Sigmoid colon (tissue), 7 donors: ENCODE measurements around the gene UBE2M. TPM values are rescaled to one million over a fixed set of nuclear protein-coding genes. Genes with fewer than 3 reads are reported as not detected.

Experiments used
- DNase-seq: peaks from one replicate; pipeline ENCODE4 v3.0.0-alpha.2; 2019
- H3K27ac ChIP-seq, 4 donors: fragments of 200-600 bp; sonication (generic); one replicate each; pipeline ENCODE4 v1.5.1; 2016 to 2019; ENCODE audit warnings: mild to moderate bottlenecking in 1 of 4
- H3K27me3 ChIP-seq, 3 donors: fragments of 200-600 bp; sonication (generic); one replicate each; pipeline ENCODE4 v1.5.1; 2019; ENCODE audit warnings: mild to moderate bottlenecking in 1 of 3
- H3K36me3 ChIP-seq, 4 donors: fragments of 200-600 bp; sonication (generic); one replicate each; pipeline ENCODE4 v1.5.1; 2016 to 2019
- H3K4me1 ChIP-seq, 4 donors: fragments of 200-600 bp; sonication (generic); one replicate each; pipeline ENCODE4 v1.5.1; 2017 to 2019
- H3K4me3 ChIP-seq, 4 donors: fragments of 200-600 bp; sonication (generic); one replicate each; pipeline ENCODE4 v1.5.1; 2017 to 2019; ENCODE audit warnings: mild to moderate bottlenecking in 2 of 4, moderate library complexity in 1 of 4
- H3K9me3 ChIP-seq, 4 donors: fragments of 200-600 bp in 3 of 4; sonication (generic) in 3 of 4; one replicate each; pipeline versions ENCODE4 v1.5.1 to v1.6.1; 2013 to 2019
- EP300 ChIP-seq, 4 donors: sonication (generic); formaldehyde crosslinking; IDR thresholded peaks; one replicate each; pipeline ENCODE4 v1.6.1; 2017; ENCODE audit warnings: antibody characterized with exemption in 4 of 4
- POLR2A ChIP-seq, 2 donors: fragments of 450-650 bp; IDR thresholded peaks; one replicate each; pipeline ENCODE4 v1.6.1; 2016; ENCODE audit warnings: antibody characterized with exemption in 2 of 2, mild to moderate bottlenecking in 2 of 2, moderate library complexity in 2 of 2
- POLR2AphosphoS5 ChIP-seq, 4 donors: sonication (generic); formaldehyde crosslinking; IDR thresholded peaks; one replicate each; pipeline ENCODE4 v1.6.1; 2017; ENCODE audit warnings: antibody characterized with exemption in 4 of 4
- WGBS, 2 donors: extraction: QIAGEN DNeasy Blood & Tissue Kit; methylation state at CpG; one replicate each; pipeline ENCODE4 v1.1.7; 2013; 5-methylcytosine and 5-hydroxymethylcytosine counted together
- intact Hi-C: fragments of 100-400 bp; cut with DNase I; formaldehyde crosslinking; loops from one replicate; pipeline ENCODE4 v1.15.1; 2023
- polyA plus RNA-seq, 3 donors: library from polyadenylated mRNA; stranded (reverse); fragments of 200-250 nt; gene quantifications; one replicate each; pipeline ENCODE4 v1.2.3, GENCODE V29; 2013
- total RNA-seq, 4 donors: library from RNA; depleted of rRNA; stranded (reverse); fragments of >200 nt; gene quantifications; one replicate each; pipeline ENCODE4 v1.1.0, GENCODE V29; 2016
- TF ChIP-seq, protein P1 (sequence below), 4 experiments: fragments of 450-650 bp in 3 of 4; fragments of 200-600 bp in 1 of 4; IDR thresholded peaks; one replicate each; pipeline ENCODE4 v1.5.1; 2016 to 2019; ENCODE audit warnings: antibody characterized with exemption in 4 of 4, mild to moderate bottlenecking in 3 of 4, moderate library complexity in 2 of 4
- donor health status: healthy with polysubstance abuse.
- donor health status: Bipolar disorder and iron deficiency.
- donor health status: healthy.

UBE2M gene
- total and polyA plus RNA-seq, 7 donors = 22.4 to 58.5 (median 37.5) TPM

DNA sequence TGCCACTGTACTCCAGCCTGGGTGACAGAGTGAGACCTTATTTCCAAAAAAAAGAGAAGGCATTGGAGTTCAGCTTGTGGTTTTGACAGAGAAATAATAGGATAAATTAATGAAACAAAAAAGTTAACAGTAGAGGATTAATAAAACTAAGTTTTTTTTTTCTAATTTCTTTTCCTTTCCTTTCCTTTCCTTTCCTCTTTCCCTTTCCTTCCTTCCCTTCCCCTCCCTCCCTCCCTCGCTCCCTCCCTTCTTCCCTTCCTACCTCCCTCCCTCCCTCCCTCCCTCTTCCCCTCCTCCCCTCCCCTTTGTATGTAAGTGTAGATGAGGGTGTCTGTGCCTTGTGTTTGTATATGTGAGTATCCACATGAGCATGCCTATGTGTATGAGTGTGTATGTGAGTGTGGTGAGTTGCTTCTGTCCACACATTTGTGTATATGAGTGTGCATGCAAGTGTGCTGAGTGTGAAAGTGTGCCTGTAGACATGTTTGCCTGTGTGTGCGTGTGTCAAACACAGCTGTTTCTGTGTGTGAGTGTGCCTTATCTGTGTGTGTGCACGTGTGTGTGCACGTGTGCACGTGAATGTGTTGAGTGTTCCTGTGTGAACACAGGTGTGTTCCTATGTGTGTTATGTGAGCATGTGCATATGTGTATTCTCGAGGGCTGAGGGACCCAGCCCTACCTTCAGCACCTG is 27.2 kb upstream of the UBE2M start:
- H3K27me3 ChIP-seq = no peaks in the 10 kb centered on the region
- peaks cover 0 to 27% (median 12%) of the 10 kb centered on the region in 4 donors for H3K36me3 ChIP-seq
- H3K9me3 ChIP-seq = no peaks in the 10 kb centered on the region
- WGBS, 2 donors = 76 to 84% methylated on average over 6 of the region's 6 CpGs
- no peak for DNase-seq
- no peak overlapping the region for H3K4me3 ChIP-seq
- H3K27ac ChIP-seq = no peak overlapping the region
- TF ChIP-seq, protein P1, sequence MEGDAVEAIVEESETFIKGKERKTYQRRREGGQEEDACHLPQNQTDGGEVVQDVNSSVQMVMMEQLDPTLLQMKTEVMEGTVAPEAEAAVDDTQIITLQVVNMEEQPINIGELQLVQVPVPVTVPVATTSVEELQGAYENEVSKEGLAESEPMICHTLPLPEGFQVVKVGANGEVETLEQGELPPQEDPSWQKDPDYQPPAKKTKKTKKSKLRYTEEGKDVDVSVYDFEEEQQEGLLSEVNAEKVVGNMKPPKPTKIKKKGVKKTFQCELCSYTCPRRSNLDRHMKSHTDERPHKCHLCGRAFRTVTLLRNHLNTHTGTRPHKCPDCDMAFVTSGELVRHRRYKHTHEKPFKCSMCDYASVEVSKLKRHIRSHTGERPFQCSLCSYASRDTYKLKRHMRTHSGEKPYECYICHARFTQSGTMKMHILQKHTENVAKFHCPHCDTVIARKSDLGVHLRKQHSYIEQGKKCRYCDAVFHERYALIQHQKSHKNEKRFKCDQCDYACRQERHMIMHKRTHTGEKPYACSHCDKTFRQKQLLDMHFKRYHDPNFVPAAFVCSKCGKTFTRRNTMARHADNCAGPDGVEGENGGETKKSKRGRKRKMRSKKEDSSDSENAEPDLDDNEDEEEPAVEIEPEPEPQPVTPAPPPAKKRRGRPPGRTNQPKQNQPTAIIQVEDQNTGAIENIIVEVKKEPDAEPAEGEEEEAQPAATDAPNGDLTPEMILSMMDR (IDR thresholded peaks at IDR 0.05) = no peak
- TF ChIP-seq POLR2A (IDR thresholded peaks at IDR 0.05) = no peak
- no peak for TF ChIP-seq POLR2AphosphoS5 (IDR thresholded peaks at IDR 0.05)
- TF ChIP-seq EP300 (IDR thresholded peaks at IDR 0.05) = no peak
- peaks cover 0 to 14% (median 12%) of the 10 kb centered on the region in 4 donors for H3K4me1 ChIP-seq
- intact Hi-C loops = no loop called here

DNA sequence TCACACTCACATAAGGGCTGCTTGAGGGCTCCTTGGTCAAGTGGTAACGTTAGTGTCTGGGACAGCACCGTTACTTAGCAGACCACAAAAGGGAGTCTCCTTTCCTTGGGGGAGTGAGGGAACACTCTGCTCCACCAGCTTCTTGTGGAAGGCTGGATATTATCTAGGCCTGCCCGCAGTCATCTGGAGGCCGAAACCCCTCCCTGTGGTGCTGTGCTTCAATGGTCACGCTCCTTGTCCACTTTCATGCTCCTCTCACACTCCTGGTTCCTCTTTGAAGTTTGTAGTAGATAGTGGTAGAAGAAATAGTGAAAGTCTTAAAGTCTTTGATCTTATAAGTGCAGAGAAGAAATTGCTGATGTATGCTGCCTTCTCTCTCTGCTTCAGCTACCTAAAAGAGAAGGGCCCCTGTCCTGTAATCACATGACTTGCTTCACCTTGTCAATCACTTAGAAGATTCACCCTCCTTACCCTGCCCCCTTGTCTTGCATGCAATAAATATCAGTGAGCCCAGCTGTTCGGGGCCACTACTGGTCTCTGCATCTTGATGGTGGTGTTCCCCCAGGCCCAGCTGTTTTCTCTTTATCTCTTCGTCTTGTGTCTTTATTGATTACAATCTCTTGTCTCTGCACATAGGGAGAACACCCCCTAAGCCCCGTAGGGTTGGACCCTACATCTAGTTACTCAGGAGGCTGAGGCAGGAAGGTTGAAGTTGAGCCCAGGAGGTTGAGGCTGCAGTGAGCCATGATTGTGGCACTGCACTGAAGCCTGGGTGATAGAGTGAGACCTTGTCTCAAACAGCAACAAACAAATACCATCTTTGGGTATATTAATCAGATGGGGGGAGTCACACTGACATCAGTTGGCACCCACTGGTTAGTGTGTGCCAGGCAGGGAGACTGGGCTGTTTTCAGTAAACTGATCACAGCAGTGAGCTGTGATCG is 26.4 kb upstream of the UBE2M start:
- DNase-seq = no peak
- Histone ChIP-seq H3K4me3 (no peak overlapping the region), H3K36me3 (peaks cover 0 to 27% (median 12%) of the 10 kb centered on the region in 4 donors), H3K9me3 (no peaks in the 10 kb centered on the region), H3K27me3 (no peaks in the 10 kb centered on the region), H3K27ac (no peak overlapping the region), H3K4me1 (peaks cover 0 to 17% (median 14%) of the 10 kb centered on the region in 4 donors)
- 86 to 90% methylated on average over 8 to 9 of the region's 9 CpGs for WGBS, 2 donors
- TF ChIP-seq POLR2A (IDR thresholded peaks at IDR 0.05) = no peak
- TF ChIP-seq, protein P1 (IDR thresholded peaks at IDR 0.05) = no peak
- TF ChIP-seq POLR2AphosphoS5 (IDR thresholded peaks at IDR 0.05) = no peak
- TF ChIP-seq EP300 (IDR thresholded peaks at IDR 0.05) = no peak
- intact Hi-C loops = no loop called here

DNA sequence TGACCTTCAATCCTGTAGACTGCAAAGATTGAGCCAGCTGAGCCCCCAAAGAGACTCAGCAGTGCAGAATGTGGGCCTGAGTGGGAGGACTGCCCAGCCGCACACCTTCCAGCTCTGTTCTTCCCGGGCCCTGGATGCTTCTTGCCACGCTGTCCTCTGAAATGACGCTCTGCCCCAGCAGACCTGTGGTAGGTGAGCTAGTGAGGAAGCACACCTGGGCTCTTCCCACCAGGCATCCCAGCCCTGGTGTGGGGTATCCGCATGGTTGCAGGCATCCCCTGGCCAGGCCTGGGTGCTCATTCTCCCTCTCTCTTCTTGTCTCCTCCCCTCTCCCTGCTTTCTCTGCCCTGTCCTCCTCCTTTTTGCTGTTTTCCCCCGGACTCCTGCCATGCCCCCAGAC is 24.6 kb upstream of the UBE2M start:
- no peaks in the 10 kb centered on the region for H3K27me3 ChIP-seq
- H3K36me3 ChIP-seq = peaks cover 0 to 33% (median 15%) of the 10 kb centered on the region in 4 donors
- intact Hi-C loops = no loop called here
- no peak for DNase-seq
- H3K27ac ChIP-seq = no peak overlapping the region
- H3K9me3 ChIP-seq = no peaks in the 10 kb centered on the region
- peaks cover 0 to 26% (median 16%) of the 10 kb centered on the region in 4 donors for H3K4me1 ChIP-seq
- no peak overlapping the region for H3K4me3 ChIP-seq
- no peak for TF ChIP-seq POLR2A (IDR thresholded peaks at IDR 0.05)
- no peak for TF ChIP-seq EP300 (IDR thresholded peaks at IDR 0.05)
- TF ChIP-seq, protein P1 (IDR thresholded peaks at IDR 0.05) = no peak
- no peak for TF ChIP-seq POLR2AphosphoS5 (IDR thresholded peaks at IDR 0.05)
- WGBS, 2 donors = 96% methylated on average over 6 of the region's 6 CpGs

DNA sequence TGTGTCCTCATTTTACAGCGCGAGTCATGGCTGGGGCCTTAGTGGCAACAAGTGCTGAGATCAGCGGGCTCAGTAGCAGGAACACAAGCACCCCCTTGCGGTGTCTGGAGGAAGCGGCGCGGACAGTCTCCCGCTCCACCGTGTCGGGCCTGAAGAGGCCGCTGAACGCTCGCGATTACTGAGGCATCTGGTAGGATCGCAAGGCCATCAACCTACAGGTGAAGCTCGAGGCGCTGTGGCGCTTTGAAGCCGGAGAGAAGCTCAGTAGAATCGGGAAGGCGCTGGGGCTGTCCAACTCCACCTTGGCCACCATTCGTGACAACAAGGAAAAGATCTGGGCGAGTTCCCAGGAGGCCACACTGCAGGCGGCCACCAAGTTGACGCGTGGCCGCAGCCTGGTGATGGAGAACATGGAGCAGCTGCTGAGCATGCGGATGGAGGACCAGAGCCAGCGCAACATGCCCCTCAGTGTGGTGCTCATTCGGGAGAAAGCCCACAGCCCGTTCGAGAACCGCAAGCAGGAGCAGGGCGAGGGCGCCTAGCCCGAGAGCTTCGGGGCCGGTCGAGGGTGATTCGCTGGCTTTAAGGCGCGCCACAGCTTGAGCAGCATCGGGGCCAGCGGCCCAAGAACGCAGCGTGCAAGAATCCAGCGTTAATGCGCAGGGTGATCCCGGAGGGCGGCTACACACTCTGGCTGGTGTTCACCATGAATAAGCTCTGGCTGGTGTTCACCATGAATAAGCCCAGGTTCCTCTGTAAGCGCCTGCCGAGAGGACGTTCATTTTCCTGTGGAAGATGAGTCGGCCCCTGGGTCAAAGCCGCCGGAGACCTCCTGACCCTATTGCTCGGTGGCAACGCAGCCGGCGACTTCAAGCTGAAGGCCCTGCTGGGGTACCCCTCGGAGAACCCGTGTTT is 23.1 kb upstream of the UBE2M start:
- peak; percentile 96 for DNase-seq
- Histone ChIP-seq H3K4me1 (peaks cover 0 to 38% (median 29%) of the 10 kb centered on the region in 4 donors), H3K9me3 (no peaks in the 10 kb centered on the region), H3K27me3 (no peaks in the 10 kb centered on the region), H3K27ac (peak overlapping the region; percentile 81 to 87 (median 84)), H3K4me3 (no peak overlapping the region), H3K36me3 (peaks cover 0 to 33% (median 16%) of the 10 kb centered on the region in 4 donors)
- no peak for TF ChIP-seq POLR2A (IDR thresholded peaks at IDR 0.05)
- TF ChIP-seq, protein P1 (IDR thresholded peaks at IDR 0.05) = peak; percentile 90 to 94 (median 92)
- TF ChIP-seq POLR2AphosphoS5 (IDR thresholded peaks at IDR 0.05) = peak in 3 of 4 donors; percentile 48 to 55 (median 54)
- TF ChIP-seq EP300 (IDR thresholded peaks at IDR 0.05) = no peak
- whole genome bisulfite sequencing, 2 donors = 71 to 89% methylated on average over 62 of the region's 62 CpGs
- intact Hi-C loops = no loop called here
